Measurements from ENCODE around the gene PLD6.
A peak's percentile ranks its signal among the peaks of the same experiment; 100 is the strongest.

Gene PLD6

DNA sequence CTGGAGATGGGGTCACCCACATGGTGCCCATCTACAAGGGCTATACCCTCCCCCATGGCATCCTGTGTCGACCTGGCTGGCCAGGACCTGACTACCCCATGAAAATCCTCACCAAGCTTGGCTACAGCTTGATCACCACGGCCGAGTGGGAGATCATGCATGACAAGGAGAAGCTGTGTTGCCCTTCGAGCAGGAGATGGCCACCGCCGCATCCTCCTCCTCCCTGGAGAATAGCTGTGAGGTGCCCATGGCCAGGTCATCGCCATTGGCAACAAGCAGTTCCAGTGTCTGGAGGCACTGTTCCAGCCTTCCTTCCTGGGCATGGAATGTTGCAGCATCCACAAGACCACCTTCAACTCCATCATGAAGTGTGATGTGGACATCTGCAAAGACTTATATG is 36.1 kb upstream of the PLD6 start:
- H3K4me3 ChIP-seq (ENCODE audit: low read depth, low read length) = no peak overlapping the region
- no peak for TF ChIP-seq CTCF (conservative IDR thresholded peaks at IDR 0.05; ENCODE audit: low read depth, low read length)
- DNase-seq (ENCODE audit: low read depth) = no peak

GRCh38 chr17:17241656-17242055 is 35.5 kb upstream of the PLD6 start:
- DNase-seq (ENCODE audit: low read depth) = no peak
- H3K4me3 ChIP-seq (ENCODE audit: low read depth, low read length) = no peak overlapping the region
- TF ChIP-seq CTCF (conservative IDR thresholded peaks at IDR 0.05; ENCODE audit: low read depth, low read length) = no peak

DNA sequence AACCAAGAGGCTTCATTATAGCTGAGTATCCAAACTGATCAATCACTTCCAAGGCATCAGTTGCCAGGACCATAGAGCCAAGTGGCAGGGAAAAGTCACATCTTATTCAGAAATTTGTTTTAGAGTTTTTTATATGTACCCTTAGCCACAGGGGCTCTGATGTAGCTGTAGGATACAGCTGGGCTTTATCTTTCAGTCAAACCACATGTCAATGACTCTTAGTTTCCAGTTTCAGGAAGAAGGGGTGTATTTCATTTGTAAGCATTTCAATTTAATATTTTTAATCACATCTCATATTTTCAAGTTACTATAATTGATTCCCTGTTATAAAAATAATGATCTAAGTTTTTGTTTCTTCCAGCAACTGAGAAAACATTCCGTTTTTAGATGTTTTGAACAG is 33.7 kb upstream of the PLD6 start:
- peak; percentile 65 for DNase-seq (ENCODE audit: low read depth)
- no peak for TF ChIP-seq CTCF (conservative IDR thresholded peaks at IDR 0.05; ENCODE audit: low read depth, low read length)
- H3K4me3 ChIP-seq (ENCODE audit: low read depth, low read length) = no peak overlapping the region

GRCh38 chr17:17237026-17237799 is 31.1 kb upstream of the PLD6 start, which contains the start of gene FLCN:
TSS of gene FLCN (minus strand) at chr17:17237168. CDS start at chr17:17228137, 9,031 bp downstream.
- peak; percentile 92 for DNase-seq (ENCODE audit: low read depth)
- TF ChIP-seq CTCF (conservative IDR thresholded peaks at IDR 0.05; ENCODE audit: low read depth, low read length) = no peak
- peak within 1 kb of the TSS; percentile 100 for H3K4me3 ChIP-seq (ENCODE audit: low read depth, low read length)

DNA sequence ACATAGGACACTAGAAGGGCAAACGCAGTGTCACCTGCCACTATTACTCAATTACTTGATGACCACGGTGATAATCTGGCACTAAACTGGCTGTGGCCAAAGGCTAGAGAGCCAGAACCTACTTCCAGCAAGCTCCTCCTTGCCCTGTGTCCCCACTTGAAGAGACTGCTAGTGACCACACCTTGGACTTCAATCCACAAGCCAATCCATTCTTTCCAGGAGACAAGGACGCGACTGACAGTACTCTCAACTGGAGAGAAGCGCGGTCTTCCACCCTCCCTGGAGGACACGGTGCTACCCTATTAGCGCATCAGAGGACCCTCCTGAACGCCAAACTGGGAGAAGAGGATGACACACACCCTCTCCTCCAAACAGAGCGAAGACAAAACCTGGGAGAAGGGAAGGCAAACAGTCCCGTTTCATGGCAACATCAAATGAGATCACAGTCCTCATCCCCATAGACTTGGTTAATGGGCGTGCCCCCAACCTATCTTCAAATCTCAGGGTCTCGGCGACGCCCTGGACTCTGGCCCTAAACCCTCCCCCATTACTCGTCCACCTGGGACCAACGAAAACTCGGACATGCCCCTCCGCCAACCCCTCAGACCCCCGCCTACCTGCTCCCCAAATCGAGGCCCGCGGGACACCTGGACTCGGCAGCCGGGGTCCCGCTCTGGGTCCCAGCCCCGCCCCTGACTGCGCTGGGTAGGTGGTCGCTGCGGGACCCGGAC is 30.3 kb upstream of the PLD6 start:
- TF ChIP-seq CTCF (conservative IDR thresholded peaks at IDR 0.05; ENCODE audit: low read depth, low read length) = no peak
- H3K4me3 ChIP-seq (ENCODE audit: low read depth, low read length) = peak overlapping the region; percentile 100
- DNase-seq (ENCODE audit: low read depth) = peak; percentile 28

DNA sequence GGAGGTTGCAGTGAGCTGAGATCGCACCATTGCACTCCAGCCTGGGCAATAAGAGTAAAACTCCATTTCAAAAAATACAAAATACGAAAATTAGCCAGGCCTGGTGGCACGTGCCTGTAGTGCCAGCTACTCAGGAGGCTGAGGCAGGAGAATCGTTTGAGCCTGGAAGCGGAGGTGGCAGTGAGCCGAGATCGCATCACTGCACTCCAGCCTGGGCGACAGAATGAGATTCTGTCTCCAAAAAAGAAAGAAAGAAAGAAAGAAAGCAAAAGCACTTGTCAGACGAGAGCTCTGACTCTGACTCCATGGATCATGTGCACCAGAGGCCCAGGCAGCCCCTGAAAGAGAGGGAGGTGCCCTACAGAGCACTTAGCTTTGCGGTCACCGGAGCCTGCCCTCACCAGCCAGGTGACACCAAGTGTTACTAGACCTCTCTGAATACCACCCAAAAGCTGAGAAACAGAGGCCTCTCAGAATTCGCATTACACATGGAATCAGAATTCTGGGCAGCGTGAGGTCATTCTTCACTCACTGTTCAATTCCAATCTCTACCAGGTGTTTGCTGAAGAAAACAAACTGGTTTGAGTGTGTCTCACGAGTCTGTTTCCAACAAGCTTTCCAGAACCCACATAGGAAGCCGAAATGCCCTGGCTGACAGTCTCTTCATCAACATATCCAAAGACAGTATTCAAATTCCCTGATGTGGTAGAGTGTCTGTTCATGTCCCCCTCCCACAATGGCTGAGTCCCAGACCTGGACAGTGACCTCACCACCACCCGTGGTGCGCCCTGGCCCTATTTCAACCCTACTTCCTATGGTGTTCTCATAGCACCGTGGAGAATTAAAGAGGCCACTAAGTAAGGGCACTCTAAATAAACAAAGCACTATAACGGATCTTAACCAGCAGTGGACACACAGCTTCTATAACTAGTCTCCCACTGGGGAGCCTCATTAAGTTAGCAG is 29.4 kb upstream of the PLD6 start:
- H3K4me3 ChIP-seq (ENCODE audit: low read depth, low read length) = peak overlapping the region; percentile 100
- DNase-seq (ENCODE audit: low read depth) = peak; percentile 76
- no peak for TF ChIP-seq CTCF (conservative IDR thresholded peaks at IDR 0.05; ENCODE audit: low read depth, low read length)
